ENCODE measurements around the gene RFC3.

The RFC3 gene

GRCh38 chr13:33875618-33876401 lies 57.9 kb downstream of the RFC3 start:
- Histone ChIP-seq H3K9me3 (ENCODE audit: insufficient read depth, low read length, severe bottlenecking) (no peaks in the 10 kb centered on the region), H3K79me2 (ENCODE audit: insufficient read depth, low read length) (no peaks in the 10 kb centered on the region), H3K27me3 (ENCODE audit: insufficient read depth, low read length, poor library complexity) (no peaks in the 10 kb centered on the region), H3K9ac (ENCODE audit: low read depth, low read length) (no peak overlapping the region), H3K36me3 (ENCODE audit: insufficient read depth, low read length) (no peaks in the 10 kb centered on the region), H3K27ac (ENCODE audit: low read length) (no peak overlapping the region), H3K4me2 (ENCODE audit: insufficient read depth, low read length) (no peak overlapping the region), H3K4me3 (ENCODE audit: low read depth in 1 of 2, low read length in 2 of 2) (no peak overlapping the region), H4K20me1 (ENCODE audit: insufficient read depth, low read length) (no peaks in the 10 kb centered on the region), H2AFZ (ENCODE audit: low read depth, low read length) (no peak overlapping the region), H3K4me1 (ENCODE audit: insufficient read depth, low read length) (no peaks in the 10 kb centered on the region)
- no peak for TF ChIP-seq CTCF (IDR thresholded peaks at IDR 0.05; ENCODE audit: borderline replicate concordance, extremely low read depth, low read length, poor library complexity, severe bottlenecking)
- no peak for TF ChIP-seq EZH2 (IDR thresholded peaks at IDR 0.05; ENCODE audit: borderline replicate concordance, low read depth, low read length, severe bottlenecking)
- DNase-seq = no peak
- no peak for ATAC-seq (ENCODE audit: insufficient read depth, low read depth)

- DNase-seq = no peak
- no peaks in the 10 kb centered on the region for H3K4me1 ChIP-seq (ENCODE audit: insufficient read depth, low read length)
Observed at GRCh38 chr13:33876716-33877394, 58.9 kb downstream of the RFC3 start.

GRCh38 chr13:33879118-33879517 lies 61.2 kb downstream of the RFC3 start:
- Histone ChIP-seq H3K79me2 (ENCODE audit: insufficient read depth, low read length) (no peaks in the 10 kb centered on the region), H4K20me1 (ENCODE audit: insufficient read depth, low read length) (no peaks in the 10 kb centered on the region), H3K9me3 (ENCODE audit: insufficient read depth, low read length, severe bottlenecking) (no peaks in the 10 kb centered on the region), H3K4me3 (ENCODE audit: low read depth in 1 of 2, low read length in 2 of 2) (no peak overlapping the region), H3K27me3 (ENCODE audit: insufficient read depth, low read length, poor library complexity) (no peaks in the 10 kb centered on the region), H3K4me1 (ENCODE audit: insufficient read depth, low read length) (no peaks in the 10 kb centered on the region), H3K27ac (ENCODE audit: low read length) (no peak overlapping the region), H3K36me3 (ENCODE audit: insufficient read depth, low read length) (no peaks in the 10 kb centered on the region), H3K9ac (ENCODE audit: low read depth, low read length) (no peak overlapping the region), H3K4me2 (ENCODE audit: insufficient read depth, low read length) (no peak overlapping the region), H2AFZ (ENCODE audit: low read depth, low read length) (no peak overlapping the region)
- DNase-seq (no peak), ATAC-seq (ENCODE audit: insufficient read depth, low read depth) (no peak)
- no peak for TF ChIP-seq EZH2 (IDR thresholded peaks at IDR 0.05; ENCODE audit: borderline replicate concordance, low read depth, low read length, severe bottlenecking)

More at GRCh38 chr13:33876716-33877394, 58.9 kb downstream of the RFC3 start:
- H3K36me3 ChIP-seq (ENCODE audit: insufficient read depth, low read length) = no peaks in the 10 kb centered on the region
- no peaks in the 10 kb centered on the region for H3K27me3 ChIP-seq (ENCODE audit: insufficient read depth, low read length, poor library complexity)
- no peak overlapping the region for H3K27ac ChIP-seq (ENCODE audit: low read length)
- no peak overlapping the region for H3K4me2 ChIP-seq (ENCODE audit: insufficient read depth, low read length)
- H3K9ac ChIP-seq (ENCODE audit: low read depth, low read length) = no peak overlapping the region
- H3K9me3 ChIP-seq (ENCODE audit: insufficient read depth, low read length, severe bottlenecking) = no peaks in the 10 kb centered on the region
- no peaks in the 10 kb centered on the region for H4K20me1 ChIP-seq (ENCODE audit: insufficient read depth, low read length)
- no peaks in the 10 kb centered on the region for H3K79me2 ChIP-seq (ENCODE audit: insufficient read depth, low read length)
- TF ChIP-seq EZH2 (IDR thresholded peaks at IDR 0.05; ENCODE audit: borderline replicate concordance, low read depth, low read length, severe bottlenecking) = no peak
- no peak for TF ChIP-seq CTCF (IDR thresholded peaks at IDR 0.05; ENCODE audit: borderline replicate concordance, extremely low read depth, low read length, poor library complexity, severe bottlenecking)
- no peak for ATAC-seq (ENCODE audit: insufficient read depth, low read depth)
- no peak overlapping the region for H2AFZ ChIP-seq (ENCODE audit: low read depth, low read length)
- H3K4me3 ChIP-seq (ENCODE audit: low read depth in 1 of 2, low read length in 2 of 2) = no peak overlapping the region

GRCh38 chr13:33882804-33883203 lies 64.9 kb downstream of the RFC3 start:
- Histone ChIP-seq H3K79me2 (ENCODE audit: insufficient read depth, low read length) (no peaks in the 10 kb centered on the region), H3K27me3 (ENCODE audit: insufficient read depth, low read length, poor library complexity) (no peaks in the 10 kb centered on the region), H4K20me1 (ENCODE audit: insufficient read depth, low read length) (no peaks in the 10 kb centered on the region), H3K36me3 (ENCODE audit: insufficient read depth, low read length) (no peaks in the 10 kb centered on the region), H3K4me2 (ENCODE audit: insufficient read depth, low read length) (no peak overlapping the region), H3K9ac (ENCODE audit: low read depth, low read length) (no peak overlapping the region), H3K4me3 (ENCODE audit: low read depth in 1 of 2, low read length in 2 of 2) (no peak overlapping the region), H3K4me1 (ENCODE audit: insufficient read depth, low read length) (no peaks in the 10 kb centered on the region), H2AFZ (ENCODE audit: low read depth, low read length) (no peak overlapping the region), H3K27ac (ENCODE audit: low read length) (no peak overlapping the region), H3K9me3 (ENCODE audit: insufficient read depth, low read length, severe bottlenecking) (no peaks in the 10 kb centered on the region)
- no peak for TF ChIP-seq EZH2 (IDR thresholded peaks at IDR 0.05; ENCODE audit: borderline replicate concordance, low read depth, low read length, severe bottlenecking)
- no peak for TF ChIP-seq CTCF (IDR thresholded peaks at IDR 0.05; ENCODE audit: borderline replicate concordance, extremely low read depth, low read length, poor library complexity, severe bottlenecking)
- DNase-seq (no peak), ATAC-seq (ENCODE audit: insufficient read depth, low read depth) (no peak)
